ENCODE data around the gene MAML2.

MAML2 gene

GRCh38 chr11:96028746-96029145 is 314.2 kb downstream of the MAML2 start:
- H3K27ac ChIP-seq: no peak overlapping the region
- TF ChIP-seq CTCF (conservative IDR thresholded peaks at IDR 0.05) (no peak), ZFX (IDR thresholded peaks at IDR 0.05) (no peak)

- TF ChIP-seq ZFX (IDR thresholded peaks at IDR 0.05) (no peak), CTCF (conservative IDR thresholded peaks at IDR 0.05) (no peak)
- no peak overlapping the region for H3K27ac ChIP-seq
Measured at GRCh38 chr11:96027021-96027420, 316.0 kb downstream of the MAML2 start.

GRCh38 chr11:96026310-96026709 is 316.7 kb downstream of the MAML2 start:
- TF ChIP-seq ZFX (IDR thresholded peaks at IDR 0.05) (no peak), CTCF (conservative IDR thresholded peaks at IDR 0.05) (no peak)

GRCh38 chr11:96024666-96025065 is 318.3 kb downstream of the MAML2 start:
- no peak for TF ChIP-seq ZFX (IDR thresholded peaks at IDR 0.05)
- TF ChIP-seq CTCF (conservative IDR thresholded peaks at IDR 0.05): no peak

More at GRCh38 chr11:96026310-96026709, 316.7 kb downstream of the MAML2 start:
- no peak overlapping the region for H3K27ac ChIP-seq

GRCh38 chr11:96023275-96023674 is 319.7 kb downstream of the MAML2 start:
- no peak overlapping the region for H3K27ac ChIP-seq
- TF ChIP-seq ZFX (IDR thresholded peaks at IDR 0.05): no peak
- no peak for TF ChIP-seq CTCF (conservative IDR thresholded peaks at IDR 0.05)

More at GRCh38 chr11:96024666-96025065, 318.3 kb downstream of the MAML2 start:
- H3K27ac ChIP-seq: no peak overlapping the region

GRCh38 chr11:96021901-96022650 is 320.9 kb downstream of the MAML2 start:
- TF ChIP-seq CTCF (conservative IDR thresholded peaks at IDR 0.05) (no peak), ZFX (IDR thresholded peaks at IDR 0.05) (no peak)
- no peak overlapping the region for H3K27ac ChIP-seq

- no peak overlapping the region for H3K27ac ChIP-seq
- TF ChIP-seq CTCF (conservative IDR thresholded peaks at IDR 0.05) (no peak), ZFX (IDR thresholded peaks at IDR 0.05) (no peak)
Measured at GRCh38 chr11:96019810-96020747, 322.9 kb downstream of the MAML2 start.

All from C4-2B (cell line).